Cardiac muscle cell (in vitro differentiated cells and primary cell): Measurements from ENCODE around the gene ALKAL2. TPM values are rescaled to one million over a fixed set of nuclear protein-coding genes. Genes with fewer than 3 reads are reported as not detected.
A peak's percentile ranks its signal among the peaks of the same experiment; 100 is the strongest.

Source experiments
- DNase-seq, 2 donors: peaks; one replicate each; pipeline versions ENCODE4 v3.0.0 to v3.0.0-alpha.2; 2010 to 2017; ENCODE audit warnings: low read depth in 1 of 2, low spot score in 1 of 2
- H3K27ac ChIP-seq: fragments of 200-600 bp; sonication (generic); 2 replicates; pipeline ENCODE4 v1.5.1; 2016
- H3K27me3 ChIP-seq: fragments of 200-600 bp; sonication (generic); 2 replicates; pipeline ENCODE4 v1.6.0; 2016; ENCODE audit warnings: control low read depth
- H3K36me3 ChIP-seq: fragments of 200-600 bp; sonication (generic); 2 replicates; pipeline ENCODE4 v1.5.1; 2016; ENCODE audit warnings: control low read depth
- H3K4me1 ChIP-seq: fragments of 200-600 bp; sonication (generic); 2 replicates; pipeline ENCODE4 v1.8.1; 2017; ENCODE audit warnings: low read depth, mild to moderate bottlenecking, mixed run types
- H3K4me3 ChIP-seq: fragments of 200-600 bp; sonication (generic); 2 replicates; pipeline ENCODE4 v1.5.1; 2016; ENCODE audit warnings: mild to moderate bottlenecking
- H3K9me3 ChIP-seq: fragments of 200-600 bp; sonication (generic); 2 replicates; pipeline ENCODE4 v1.5.1; 2017; ENCODE audit warnings: low read depth, mild to moderate bottlenecking, control low read depth
- polyA plus RNA-seq: library from polyadenylated mRNA; unstranded; fragments of >200 nt; fragmentation: Nextera tagmentation; extraction: Ambion mirVana; gene quantifications from 2 replicates; pipeline ENCODE4 v1.2.1, GENCODE V29; 2016
- total RNA-seq: library from RNA; depleted of rRNA; stranded (reverse); fragments of >200 nt; gene quantifications from 2 replicates; pipeline ENCODE4 v1.2.3, GENCODE V29; 2016
- TF ChIP-seq, protein P1 (sequence below): IDR thresholded peaks from 2 replicates; pipeline ENCODE4 v1.5.1; 2012; ENCODE audit warnings: low read depth, mild to moderate bottlenecking, low read length

Gene ALKAL2
- total and polyA plus RNA-seq, 2 experiments from 2014 or later, result 0.95 to 1.6 TPM

DNA sequence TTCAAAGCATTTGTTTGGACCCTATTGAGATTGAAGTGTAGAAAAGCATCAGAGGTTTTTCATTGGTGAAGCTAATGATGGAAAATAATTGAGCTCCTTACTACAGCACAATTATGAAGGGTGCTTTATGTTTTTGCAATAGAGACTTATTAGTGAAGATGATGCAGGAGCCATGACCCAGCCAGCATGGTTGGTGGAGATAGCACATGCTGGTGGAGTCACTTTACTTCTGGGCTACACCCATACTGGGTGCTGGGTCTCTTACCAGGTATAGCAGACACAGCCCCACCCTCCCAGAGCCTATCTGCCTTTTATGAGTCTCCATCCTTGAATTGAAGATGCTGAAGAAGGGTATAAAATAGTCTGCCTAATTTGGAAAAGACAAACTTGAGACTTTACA, 19.6 kb downstream of the ALKAL2 start:
- TF ChIP-seq, protein P1, sequence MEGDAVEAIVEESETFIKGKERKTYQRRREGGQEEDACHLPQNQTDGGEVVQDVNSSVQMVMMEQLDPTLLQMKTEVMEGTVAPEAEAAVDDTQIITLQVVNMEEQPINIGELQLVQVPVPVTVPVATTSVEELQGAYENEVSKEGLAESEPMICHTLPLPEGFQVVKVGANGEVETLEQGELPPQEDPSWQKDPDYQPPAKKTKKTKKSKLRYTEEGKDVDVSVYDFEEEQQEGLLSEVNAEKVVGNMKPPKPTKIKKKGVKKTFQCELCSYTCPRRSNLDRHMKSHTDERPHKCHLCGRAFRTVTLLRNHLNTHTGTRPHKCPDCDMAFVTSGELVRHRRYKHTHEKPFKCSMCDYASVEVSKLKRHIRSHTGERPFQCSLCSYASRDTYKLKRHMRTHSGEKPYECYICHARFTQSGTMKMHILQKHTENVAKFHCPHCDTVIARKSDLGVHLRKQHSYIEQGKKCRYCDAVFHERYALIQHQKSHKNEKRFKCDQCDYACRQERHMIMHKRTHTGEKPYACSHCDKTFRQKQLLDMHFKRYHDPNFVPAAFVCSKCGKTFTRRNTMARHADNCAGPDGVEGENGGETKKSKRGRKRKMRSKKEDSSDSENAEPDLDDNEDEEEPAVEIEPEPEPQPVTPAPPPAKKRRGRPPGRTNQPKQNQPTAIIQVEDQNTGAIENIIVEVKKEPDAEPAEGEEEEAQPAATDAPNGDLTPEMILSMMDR, result no peak
- H3K4me1 ChIP-seq, result peaks cover 6% of the 10 kb centered on the region
- no peak overlapping the region for H3K4me3 ChIP-seq
- no peak overlapping the region for H3K27ac ChIP-seq
- peaks cover 8% of the 10 kb centered on the region for H3K36me3 ChIP-seq
- H3K27me3 ChIP-seq, result peaks cover 8% of the 10 kb centered on the region
- H3K9me3 ChIP-seq, result no peaks in the 10 kb centered on the region
- DNase-seq, result no peak

DNA sequence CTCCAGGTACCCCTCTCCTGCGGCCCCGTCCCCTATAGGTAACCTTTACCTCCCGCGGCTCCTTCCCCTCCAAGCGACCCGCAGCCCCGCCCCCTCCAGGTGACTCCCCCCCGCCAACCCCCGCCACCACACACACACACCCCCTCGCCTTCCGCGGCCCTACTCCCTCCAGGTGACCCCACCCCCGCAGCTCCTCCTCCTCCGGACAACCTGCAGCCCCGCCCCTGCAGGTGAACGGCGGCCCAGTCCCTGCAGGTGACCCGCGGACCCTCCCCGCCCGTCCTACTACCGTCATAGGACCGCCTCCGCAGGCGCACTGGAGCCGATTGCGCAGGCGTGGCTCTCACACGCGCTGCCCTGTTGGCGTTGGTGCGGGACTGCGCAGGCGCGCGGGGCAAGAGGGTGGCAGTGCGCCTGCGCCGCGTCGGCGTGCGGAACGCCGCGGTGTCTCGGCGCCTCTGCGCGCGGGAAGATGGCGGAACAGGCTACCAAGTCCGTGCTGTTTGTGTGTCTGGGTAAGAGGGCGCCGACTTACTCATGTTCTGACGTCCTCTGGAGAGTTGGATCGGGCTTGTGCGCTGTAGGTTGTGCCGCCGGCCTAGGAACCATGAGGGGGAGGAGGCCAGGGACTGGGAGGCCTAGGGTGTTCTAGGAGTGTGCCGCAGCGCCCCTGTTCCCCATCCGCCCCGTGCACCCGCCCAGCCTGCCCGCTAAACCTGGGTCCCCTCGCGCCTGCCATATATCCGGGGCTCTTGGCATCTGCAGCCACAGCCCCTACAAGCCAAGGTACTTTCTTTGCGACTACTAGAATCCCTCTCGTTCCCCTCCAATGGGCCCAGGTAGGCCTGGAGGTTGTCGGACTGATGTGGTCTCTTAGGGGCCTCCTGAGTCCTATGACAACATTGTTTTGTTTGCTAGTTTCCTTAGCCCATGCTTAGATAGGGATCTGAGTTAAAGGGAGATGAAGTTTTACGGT, 23.1 kb downstream of the ALKAL2 start, which contains the start of gene ACP1:
Gene ACP1 (plus strand): TSS at position 455 of the 976 bp plus-strand sequence. CDS start 18 bp downstream, at position 473.
- H3K9me3 ChIP-seq, result no peaks in the 10 kb centered on the region
- peaks cover 6% of the 10 kb centered on the region for H3K4me1 ChIP-seq
- TF ChIP-seq, protein P1, result no peak
- peaks cover 13% of the 10 kb centered on the region for H3K27me3 ChIP-seq
- no peaks in the 10 kb centered on the region for H3K36me3 ChIP-seq
- DNase-seq, result peak; percentile 96 to 97
- H3K4me3 ChIP-seq, result peak within 1 kb of the TSS; percentile 97
- peak within 1 kb of the TSS; percentile 61 for H3K27ac ChIP-seq

DNA sequence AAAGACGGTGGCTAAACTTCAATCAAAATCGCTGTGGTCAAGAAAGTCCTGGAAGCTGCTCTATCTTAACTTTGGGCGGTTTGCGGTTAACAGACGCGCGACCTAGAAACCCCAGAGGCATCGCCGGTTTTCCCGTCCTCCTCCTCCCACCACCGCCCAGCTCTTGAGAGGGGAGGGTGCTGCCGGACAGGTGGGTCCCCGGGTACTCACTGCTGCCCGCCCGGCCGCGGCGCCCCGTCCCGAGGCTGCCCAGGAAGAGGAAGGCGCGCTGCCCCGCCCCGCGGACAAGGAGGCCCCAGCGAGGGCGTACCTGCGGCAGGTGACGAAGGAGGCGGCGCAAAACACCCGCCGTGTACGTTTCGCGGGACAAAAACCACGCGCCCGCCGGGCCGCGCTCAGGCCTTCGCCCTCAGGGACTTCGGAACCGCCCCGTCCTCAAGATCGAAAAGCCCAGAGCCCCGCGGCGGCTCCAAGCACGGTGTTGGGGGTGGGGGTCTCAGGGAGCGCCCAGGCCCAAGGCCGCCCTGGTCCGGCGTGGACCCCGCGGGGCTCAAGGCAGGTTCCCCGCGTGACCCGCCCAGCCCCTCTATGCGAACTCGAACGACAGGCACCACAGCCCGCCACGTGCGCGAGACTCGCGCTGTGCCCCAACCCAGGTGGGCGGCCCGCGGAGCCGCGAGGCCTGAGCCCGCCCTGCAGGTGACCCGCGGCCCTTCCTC, 24.0 kb downstream of the ALKAL2 start, which contains the start of gene SH3YL1:
Gene SH3YL1 (minus strand): TSS at position 259 of the 719 bp plus-strand sequence. CDS start 48 bp downstream, at position 211.
- peak; percentile 8 to 47 for DNase-seq
- H3K9me3 ChIP-seq, result no peaks in the 10 kb centered on the region
- peak within 1 kb of the TSS; percentile 97 for H3K4me3 ChIP-seq
- peaks cover 6% of the 10 kb centered on the region for H3K4me1 ChIP-seq
- peak within 1 kb of the TSS; percentile 61 for H3K27ac ChIP-seq
- TF ChIP-seq, protein P1, result no peak
- peaks cover 13% of the 10 kb centered on the region for H3K27me3 ChIP-seq
- H3K36me3 ChIP-seq, result no peaks in the 10 kb centered on the region

DNA sequence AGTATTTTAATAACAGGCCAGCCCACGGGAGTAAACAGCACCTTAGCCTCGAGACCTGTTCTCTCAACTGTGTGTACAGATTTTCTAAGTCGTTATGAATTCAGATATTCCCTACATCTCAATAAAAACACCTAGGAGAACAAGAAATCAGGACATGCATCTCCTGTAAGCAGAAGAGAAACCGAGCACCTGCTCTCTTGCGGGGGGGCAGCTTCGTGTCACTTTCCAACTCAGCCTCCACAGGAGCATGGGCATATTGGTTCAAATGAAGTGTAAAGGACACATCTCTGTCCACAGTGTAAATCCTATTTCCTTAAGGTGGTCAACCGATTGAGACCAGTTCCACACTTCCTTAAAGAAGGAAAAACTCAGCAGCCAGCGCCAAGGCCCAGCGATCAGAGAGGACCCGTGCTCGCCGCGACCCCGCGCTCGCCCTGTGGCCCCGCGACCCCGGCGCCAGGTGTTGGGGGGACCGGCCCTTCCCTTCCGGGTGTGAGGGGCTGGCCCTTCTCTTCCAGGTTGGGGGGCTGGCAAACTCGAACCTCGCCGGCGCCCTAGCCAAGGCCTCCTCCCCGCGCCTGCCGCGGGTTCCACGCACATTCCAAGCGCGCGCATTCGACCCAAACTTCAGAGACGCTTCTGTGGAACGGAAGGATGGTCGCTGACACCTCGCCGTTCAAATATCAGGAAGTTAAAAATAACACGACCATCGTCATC, 24.7 kb downstream of the ALKAL2 start:
- no peaks in the 10 kb centered on the region for H3K36me3 ChIP-seq
- peaks cover 6% of the 10 kb centered on the region for H3K4me1 ChIP-seq
- H3K9me3 ChIP-seq, result no peaks in the 10 kb centered on the region
- TF ChIP-seq, protein P1, result no peak
- peaks cover 13% of the 10 kb centered on the region for H3K27me3 ChIP-seq
- H3K4me3 ChIP-seq, result peak overlapping the region; percentile 97
- no peak for DNase-seq
- no peak overlapping the region for H3K27ac ChIP-seq

DNA sequence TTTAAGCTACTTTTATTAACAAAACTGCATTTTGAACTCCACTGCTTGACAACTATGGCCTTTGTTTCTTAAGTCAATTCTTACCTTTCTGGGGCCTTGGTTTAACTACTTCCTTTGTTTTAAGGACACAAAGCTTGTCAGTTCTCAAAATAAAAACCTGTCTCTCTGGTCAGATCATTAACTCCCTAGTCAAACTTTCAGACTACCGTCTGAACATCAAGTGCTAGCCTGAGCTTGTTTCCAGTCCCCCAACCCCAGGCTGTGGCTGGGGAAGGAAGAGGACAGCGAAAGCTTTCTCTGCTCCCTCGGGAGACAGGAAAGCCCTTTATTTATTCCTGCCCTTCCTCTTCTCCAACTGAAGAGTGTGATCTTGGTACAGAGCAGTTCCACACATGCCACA, 25.8 kb downstream of the ALKAL2 start:
- H3K4me1 ChIP-seq, result peaks cover 6% of the 10 kb centered on the region
- no peak overlapping the region for H3K27ac ChIP-seq
- H3K36me3 ChIP-seq, result no peaks in the 10 kb centered on the region
- TF ChIP-seq, protein P1, result no peak
- peaks cover 13% of the 10 kb centered on the region for H3K27me3 ChIP-seq
- H3K9me3 ChIP-seq, result no peaks in the 10 kb centered on the region
- no peak overlapping the region for H3K4me3 ChIP-seq
- no peak for DNase-seq
